Islet precursor cell (in vitro differentiated cells): ENCODE data around the gene UBASH3B.

Source experiments
- DNase-seq: peaks from one replicate; pipeline ENCODE4 v3.0.0-alpha.2; 2018

The UBASH3B gene

DNA sequence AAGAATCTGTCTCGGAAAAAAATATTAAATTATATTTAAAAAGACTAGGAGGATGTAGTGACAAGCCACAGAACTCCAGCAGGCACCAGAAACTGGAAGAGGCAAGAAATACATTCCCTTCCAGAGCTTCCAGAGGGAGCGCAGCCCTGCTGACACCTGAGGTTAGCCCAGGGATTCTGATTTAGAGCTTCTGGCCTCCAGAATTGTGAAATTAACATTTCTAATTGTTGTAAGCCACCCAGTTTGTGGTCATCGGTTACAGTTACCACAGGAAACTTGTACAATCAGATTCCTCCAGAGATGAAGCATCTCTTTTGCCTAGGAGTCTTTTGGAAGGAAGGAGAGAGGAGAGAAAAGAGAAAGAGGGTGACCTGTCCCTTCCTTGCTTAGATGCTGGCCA, 6.4 kb upstream of the UBASH3B start:
- no peak for DNase-seq

GRCh38 chr11:122650619-122651018, 4.9 kb upstream of the UBASH3B start:
- no peak for DNase-seq

GRCh38 chr11:122652495-122652894, 3.0 kb upstream of the UBASH3B start:
- no peak for DNase-seq

DNA sequence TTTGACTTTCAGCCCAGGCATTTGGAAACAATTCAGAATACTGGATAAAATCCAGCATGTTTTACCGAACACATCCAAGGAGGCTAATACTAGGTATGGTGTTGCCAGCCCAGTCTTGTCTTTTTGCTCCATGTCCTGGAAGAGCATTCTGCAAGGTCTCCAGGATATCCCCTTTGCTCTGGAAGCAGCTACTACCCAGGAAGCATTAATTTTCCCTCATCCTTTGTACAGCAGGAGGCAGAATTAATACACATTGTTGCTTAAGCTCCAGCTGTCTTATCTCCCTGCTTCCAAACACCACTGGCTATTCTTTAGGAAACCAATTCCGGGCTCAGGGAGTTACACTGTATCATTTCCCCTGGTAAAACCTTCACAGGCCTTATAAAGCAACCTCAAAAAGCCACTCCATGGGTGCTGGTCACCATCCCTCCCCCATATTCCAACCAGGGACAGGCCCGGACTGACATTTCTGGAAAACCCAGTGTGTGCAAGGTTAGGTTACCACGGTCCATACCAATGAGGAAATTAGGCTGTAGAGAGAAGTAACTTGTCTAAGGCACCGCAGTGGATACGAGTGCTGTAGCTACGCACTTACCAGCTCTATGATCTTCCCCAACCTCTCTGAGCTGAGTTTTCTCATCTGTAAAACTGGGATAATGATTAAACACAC, 1.5 kb upstream of the UBASH3B start:
- no peak for DNase-seq

DNA sequence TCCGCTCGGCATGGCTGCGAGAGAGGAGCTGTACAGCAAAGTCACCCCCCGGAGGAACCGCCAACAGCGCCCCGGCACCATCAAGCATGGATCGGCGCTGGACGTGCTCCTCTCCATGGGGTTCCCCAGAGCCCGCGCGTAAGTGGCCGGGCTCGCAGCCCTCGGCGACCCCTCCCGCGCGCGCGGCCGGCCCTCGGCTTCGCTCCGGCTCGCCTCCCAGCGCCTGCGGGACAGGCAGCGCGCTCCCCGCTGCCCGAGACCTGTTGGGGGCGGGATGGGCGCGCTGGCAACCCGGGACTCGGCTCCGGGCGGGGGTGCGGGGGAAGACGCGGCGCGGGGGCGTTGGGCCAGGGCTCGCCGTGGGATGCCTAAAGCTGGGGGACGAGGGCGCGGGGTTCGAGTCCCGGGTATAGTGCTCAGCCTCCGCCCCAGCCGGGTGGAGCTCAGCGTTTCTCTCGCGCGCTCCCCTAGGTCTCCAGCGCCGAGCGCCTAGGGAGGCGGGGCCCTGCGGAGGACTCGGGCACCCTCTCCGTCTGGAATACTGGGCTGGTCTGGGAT, 630 bp downstream of the UBASH3B start:
- DNase-seq: peak; percentile 79

DNA sequence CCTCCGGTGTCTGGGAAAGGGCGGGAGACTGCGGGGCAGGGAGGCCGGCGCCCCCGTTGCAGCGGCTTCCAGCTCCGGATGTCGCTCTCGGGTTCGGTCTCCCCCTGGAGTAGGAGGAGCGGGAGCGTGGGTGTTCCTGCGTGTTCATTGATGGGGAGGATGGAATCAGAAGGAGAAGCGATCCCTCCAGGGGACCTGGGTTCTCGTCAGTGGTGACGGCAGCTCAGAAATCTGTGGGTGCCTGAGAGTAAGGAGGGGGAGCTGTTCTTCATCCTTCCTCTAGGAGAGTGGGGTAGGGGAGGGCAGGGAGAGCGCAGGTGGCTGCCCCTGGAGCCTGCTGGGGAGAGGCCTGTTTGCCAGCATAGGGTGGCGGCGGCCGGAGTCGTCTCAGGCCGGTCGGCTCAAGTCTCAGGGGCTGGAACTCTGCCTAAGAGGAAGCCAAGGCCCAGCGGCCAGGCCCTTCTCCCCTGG, 1.1 kb downstream of the UBASH3B start:
- peak; percentile 64 for DNase-seq

- DNase-seq: peak; percentile 87
These were observed 4.4 kb downstream of the UBASH3B start for GRCh38 chr11:122659676-122660554.

DNA sequence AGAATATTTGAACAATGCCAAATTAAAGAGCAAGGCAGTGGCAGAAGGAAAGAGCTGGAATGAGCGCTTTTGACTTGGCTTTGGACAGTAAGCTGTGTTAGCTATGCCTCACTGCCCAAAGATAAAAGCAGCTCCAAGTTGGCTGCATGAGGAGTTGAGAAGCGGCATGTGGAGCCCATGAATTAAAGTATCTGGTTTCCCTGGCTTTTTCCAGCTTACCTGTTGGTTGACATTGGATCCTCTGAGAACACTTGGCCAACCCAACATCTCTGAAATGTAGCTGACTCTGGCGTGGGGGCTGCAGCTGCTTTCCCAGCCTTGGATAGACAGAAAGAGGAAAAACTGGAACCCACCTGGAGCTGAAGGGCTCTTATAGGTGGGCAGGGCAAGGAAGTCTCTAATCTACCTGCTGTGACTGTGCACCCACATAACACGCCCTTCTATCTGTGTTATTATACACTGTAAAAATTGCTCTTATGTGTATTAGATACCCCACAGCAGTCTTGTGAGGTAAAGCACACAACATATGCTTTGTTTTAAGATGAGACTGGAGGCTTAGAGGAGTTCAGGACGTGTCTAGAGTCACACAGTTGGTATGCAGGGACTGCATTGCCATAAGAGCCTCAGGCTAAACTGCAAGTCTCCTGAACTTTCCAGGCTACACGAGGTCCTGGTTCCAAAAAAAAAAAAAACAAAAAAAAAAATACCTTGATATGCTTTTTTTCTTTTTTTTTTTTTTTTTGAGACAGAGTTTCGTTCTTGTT, 5.8 kb downstream of the UBASH3B start:
- DNase-seq: peak; percentile 89

GRCh38 chr11:122663056-122663740, 7.7 kb downstream of the UBASH3B start:
- DNase-seq: no peak

- DNase-seq: no peak
These were observed 8.2 kb downstream of the UBASH3B start for GRCh38 chr11:122663764-122664163.

DNA sequence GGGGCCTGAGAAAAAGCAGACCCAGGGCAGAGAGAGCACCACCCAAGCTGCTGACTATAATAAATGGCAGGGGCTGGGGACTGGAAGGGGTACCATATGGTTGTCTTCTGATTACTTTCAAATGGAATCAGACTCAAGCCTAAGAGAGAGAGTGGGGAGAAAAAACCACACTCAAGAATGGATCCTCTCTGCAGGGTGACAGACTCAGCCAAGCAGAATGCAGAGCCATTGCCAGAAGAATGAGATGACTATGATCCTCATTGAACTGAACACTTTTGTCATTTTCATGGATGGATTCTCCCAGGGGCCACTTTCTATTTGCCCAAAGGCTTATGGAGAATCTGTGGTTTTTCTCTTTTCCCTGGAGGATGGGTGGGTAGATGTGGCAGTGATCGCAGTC, 8.7 kb downstream of the UBASH3B start:
- DNase-seq: no peak

DNA sequence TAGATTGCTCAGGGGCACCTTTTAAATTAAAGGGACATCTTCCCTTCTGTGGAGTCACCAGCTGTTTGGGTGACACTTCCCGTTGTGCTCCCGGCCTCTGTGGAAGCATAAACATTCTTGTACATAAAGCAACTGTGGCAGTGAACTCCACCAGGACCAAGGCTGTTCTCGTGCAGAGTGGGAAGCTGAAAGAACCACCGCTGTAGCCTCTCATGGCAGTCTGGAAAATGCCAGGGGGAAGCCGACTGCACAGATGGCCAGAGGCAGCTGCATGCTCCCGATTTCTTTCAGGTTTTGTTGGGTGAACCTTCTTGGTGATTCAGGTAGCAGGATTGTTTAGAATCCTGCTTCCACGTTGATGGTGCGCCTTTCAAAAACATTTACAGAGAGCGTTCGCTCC, 10.3 kb downstream of the UBASH3B start:
- no peak for DNase-seq

DNA sequence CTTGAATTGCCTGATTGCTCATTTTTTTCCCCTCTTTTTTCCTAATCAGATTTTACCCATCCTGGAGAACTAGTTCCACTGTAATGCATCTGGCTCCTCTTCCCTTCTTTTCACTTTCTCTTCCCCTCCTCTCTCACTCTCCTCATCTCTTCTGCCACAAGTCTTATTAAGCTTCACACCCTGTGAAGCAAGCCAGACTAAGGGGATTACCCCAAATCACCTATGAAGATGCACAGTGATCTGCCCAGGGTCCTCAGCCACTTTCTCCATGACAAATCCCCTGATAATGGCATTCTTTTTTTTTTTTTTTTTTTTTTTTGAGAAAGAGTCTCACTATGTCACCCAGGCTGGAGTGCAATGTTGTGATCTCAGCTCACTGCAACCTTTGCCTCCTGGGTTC, 11.2 kb downstream of the UBASH3B start:
- DNase-seq: no peak

DNA sequence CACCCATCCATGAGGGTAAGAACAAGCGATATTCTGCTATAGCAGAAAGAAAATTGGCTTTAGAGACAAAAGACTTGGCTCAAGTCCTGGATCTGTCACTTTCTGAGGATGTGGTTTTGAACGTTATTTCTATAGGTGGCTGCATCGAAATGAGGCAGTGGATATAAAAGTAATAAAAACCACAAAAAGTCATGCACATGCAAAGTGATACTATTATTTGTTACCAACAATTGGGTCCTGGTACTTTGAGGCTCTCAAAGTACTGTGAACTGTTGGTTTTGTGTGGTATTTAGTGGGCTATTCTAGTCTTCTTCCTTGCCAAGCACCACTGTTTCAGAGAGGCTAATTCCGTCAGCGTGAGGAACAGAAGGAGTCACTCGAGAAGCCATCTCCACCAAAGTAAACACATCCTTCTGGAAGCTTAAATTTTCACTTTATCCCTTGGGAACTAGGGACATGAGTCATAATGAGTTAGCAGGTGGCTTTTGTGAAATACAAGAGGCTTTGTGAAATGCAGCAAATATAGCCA, 13.1 kb downstream of the UBASH3B start:
- DNase-seq: no peak

GRCh38 chr11:122670131-122670530, 14.6 kb downstream of the UBASH3B start:
- DNase-seq: no peak

DNA sequence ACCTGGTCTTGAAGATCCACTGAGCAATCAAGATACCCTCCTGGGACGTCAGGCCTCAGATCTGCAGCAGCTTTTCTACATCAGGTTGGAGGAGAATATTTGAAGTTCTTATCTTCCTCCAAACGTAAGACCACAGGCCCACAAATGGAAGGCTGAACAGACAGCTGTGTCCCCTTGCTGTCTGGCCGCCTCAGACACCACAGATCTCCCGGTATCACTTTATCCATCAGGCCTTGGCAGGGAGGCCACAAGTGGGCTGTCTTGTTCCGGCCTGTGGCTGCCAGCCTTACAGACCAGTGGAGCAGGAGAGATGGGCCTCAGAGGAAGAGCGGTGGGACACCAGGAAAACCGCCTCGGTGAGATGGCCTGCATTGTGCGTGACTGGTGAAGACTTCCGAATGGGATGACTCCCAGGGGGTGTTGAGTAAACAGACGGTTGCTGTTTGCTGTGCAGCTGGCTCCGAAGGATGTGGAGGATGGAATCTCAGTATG, 15.9 kb downstream of the UBASH3B start:
- no peak for DNase-seq

- DNase-seq: no peak
These were observed 17.4 kb downstream of the UBASH3B start for GRCh38 chr11:122672892-122673291.

GRCh38 chr11:122673701-122674100, 18.2 kb downstream of the UBASH3B start:
- no peak for DNase-seq

DNA sequence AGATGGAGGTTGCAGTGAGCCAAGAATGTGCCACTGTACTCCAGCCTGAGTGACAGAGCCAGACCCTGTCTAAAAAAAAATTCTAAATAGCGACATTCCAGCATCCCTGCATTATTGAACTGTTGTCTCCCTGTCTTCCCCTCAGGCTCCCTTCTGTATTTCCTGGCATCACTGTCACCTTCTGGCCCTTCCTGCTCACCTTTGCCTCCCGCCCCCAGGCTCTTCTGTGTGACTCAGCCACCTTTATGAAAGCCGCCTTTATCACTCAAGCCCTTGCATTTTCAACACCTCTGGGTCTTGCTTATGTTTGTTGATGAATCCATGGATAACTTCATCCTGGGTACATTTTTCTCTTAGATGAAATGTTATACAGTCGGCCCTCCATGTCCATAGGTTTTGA, 21.1 kb downstream of the UBASH3B start:
- DNase-seq: peak; percentile 95

DNA sequence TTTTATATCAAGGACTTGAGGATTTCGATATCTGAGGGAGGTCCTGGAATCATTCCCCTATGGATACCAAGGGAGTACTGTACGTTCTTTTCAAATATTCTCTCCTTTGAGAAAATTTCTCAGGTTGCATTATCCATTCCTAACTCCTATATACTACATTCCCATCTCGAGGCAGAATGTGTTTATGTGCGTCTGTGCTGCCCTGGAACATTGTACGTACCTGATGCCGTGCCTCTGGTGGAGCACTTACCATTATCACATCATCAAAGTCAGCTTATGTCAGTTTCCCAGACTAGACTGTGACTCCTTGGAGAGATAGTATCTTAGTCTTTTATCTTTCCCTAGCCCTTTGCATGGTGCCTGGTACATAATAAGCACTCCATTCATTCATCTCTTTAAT, 21.7 kb downstream of the UBASH3B start:
- no peak for DNase-seq

DNA sequence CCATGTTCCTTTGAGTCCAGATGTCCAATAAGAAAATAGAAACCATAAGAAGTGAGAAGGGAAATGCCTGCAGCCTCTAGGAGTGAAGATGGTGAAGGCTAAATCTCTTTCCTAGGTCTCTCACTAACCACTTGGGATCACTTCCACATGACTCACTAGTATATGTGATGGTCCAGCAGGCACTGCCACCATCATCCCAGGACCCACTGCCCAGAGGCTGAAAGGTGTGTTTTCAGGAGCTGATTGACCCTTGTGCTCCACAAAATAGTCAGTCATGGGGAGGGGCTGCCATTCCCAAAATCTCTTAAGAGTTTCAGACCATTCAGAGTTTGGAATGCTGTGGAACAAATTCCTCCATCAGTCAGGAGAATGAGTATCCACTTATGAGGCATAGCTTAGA, 22.9 kb downstream of the UBASH3B start:
- peak; percentile 68 for DNase-seq

DNA sequence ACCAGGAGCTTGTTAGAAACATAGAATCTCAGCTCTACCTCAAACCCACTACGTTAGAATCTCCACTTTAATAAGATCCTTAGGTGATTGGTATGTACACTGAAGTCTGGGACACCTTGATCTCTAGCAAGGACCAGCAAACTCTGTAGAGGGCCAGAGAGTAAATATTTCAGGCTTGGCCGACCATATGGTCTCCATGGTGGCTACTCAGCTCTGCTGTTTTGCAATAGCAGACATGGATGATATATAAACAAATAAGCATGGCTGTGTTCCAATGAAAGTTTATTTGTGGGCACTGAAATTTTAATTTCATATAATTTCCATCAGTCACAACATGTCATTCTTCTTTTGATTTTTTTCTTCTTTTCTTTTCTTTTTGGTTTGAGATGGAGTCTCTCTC, 23.9 kb downstream of the UBASH3B start:
- DNase-seq: no peak
